HuH-7.5 (cell line): ENCODE results near the gene PALM2AKAP2.

Source experiments
- DNase-seq: peaks from one replicate; pipeline ENCODE4 v3.0.0; 2011; ENCODE audit warnings: low spot score

PALM2AKAP2 gene

DNA sequence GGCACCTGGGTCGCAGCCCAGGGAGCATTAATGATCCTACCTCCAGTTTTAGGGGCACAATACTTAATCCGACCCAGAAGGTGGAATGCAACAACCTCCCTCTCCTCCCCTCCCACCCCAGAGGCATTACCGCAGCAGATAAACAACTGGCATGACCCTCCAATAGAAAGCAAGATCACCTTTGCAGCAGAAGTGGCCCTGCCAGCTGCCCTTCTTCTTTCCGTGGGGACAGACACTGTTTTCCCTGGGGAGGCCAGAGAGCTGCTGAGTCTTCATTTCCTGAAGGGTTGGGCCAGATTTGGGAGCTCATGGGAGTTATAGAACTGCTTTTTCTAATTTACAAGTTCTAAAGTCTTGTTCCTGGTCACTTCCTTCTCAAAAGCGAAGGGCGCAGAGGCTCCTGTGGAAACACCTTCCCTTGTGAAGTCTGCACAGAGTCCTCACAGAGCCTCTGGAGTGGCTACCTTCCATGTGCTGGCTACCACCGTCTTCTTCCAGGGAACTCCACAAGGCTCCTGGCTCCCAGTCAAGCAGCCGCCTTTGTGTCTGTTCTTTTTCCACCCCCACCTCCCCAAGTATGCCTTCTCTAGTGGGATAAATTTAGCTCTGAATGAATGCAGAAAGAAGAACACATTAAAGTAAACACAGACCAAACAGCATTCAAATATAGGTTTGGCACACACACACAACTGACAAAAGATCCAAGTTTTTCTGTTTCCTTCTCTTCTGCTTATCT, 8.0 kb upstream of the PALM2AKAP2 start:
- DNase-seq = no peak

DNA sequence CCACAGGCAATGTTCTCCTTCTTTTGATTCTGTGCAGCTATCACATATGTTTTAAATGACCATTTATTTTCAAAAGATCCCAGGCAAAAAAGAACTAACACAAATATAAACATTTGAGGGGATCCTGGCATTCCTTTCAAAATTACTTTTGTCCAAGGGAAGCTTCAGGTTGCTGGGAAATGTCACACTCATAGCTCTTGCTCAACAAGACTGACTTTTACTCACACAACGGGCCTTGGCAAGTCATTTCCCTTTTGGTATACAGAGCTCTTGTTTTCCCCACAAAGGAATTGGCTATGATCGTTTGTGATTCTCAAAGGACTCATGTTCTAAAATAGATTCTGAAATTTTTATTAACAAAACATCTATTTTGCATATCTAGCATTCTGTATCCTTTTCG, 4.5 kb upstream of the PALM2AKAP2 start:
- DNase-seq = no peak

DNA sequence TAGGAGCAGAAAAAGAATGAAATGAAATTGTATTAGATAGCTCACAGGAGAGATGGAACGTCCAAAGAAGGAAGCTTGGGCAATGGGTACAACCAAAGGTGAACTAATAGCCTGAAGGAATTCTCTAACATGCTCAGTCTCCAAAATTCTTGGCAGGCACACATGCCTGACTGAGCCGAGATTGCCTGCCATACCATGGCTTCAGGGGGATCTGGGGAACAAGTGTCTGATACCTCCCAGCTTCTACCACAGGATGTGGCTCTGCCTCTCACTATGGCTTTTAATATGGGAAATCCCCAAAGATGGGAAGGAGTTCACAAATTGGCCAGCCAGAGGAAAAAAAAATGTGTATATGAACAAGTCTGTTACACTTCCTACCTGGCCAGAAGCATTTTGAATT, 3.6 kb upstream of the PALM2AKAP2 start:
- no peak for DNase-seq

DNA sequence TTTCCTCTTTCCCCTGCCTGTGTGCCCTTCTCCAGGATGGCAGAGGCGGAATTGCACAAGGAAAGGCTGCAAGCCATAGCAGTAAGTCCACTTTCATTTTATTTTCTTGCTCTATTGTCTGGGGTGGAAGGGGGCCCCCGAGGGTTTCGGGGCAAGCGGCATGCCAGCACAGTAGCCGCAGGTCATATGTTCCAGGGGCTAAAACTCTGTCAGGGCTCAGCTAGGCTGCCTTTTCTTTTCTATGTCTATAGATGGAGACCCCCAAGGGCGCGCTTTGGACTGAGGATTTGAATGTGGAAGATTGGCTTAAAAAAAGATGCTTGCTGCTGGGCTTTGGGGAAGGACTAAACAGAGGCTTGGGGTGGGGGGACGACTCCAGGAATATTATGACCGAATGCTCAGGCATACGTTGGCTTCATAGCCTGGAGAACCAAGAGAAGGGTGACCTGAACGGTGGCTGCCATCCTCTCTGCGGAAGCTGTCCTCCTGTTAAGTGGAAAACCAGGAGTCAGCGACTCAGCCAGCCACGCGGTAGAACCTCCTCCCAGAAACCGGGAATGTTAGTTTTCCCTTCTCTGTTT, 545 bp downstream of the PALM2AKAP2 start:
- DNase-seq = no peak

DNA sequence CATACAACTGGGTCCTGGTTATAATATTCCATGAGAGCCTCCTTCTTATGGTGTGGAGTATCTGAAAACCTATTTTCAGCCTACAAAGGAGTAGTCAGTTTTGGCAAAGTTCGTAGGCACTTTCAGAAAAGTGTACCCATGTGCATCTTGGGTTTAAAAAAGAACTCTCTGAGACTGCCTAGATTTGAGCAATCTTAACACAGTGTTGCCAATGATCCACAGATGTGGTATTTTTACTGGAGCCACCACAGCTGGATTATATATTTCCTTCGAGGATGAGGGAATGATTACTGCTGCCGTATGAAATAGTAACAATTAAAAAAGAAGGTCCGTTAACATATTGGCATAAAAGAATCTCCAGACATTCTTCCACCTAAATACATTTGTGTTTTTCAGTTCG, 1.1 kb downstream of the PALM2AKAP2 start:
- no peak for DNase-seq

DNA sequence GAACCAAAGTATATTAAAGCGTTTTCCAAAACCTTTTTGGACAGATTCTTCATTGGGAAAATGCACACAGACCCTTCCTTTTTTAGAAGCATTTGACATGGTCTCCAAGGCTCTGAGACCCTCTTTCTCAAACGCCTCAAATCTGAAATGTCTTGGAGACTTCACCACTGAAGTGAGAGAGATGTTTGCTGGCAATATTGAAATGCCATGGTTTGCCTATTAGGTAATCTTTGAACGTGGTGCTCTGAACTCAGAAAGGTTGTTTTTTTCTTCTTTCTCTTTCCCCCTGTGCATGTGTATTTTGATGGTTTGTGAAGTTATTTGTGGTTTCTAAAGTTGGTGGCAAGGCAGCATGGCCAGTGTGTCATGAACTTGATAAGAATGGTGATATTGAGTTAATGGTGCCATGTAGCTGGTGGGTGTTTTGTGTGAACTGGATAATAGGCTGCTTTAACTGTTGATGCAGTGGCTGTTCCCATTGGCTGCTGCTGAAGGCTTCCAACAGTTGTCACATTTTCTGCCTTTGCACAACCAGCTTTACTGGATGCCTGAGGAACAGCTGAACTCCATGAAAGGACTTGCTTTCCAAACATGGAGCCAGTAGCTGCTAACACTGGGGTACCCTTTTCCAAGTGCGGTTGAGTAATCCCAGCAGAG, 1.7 kb downstream of the PALM2AKAP2 start:
- DNase-seq = no peak

DNA sequence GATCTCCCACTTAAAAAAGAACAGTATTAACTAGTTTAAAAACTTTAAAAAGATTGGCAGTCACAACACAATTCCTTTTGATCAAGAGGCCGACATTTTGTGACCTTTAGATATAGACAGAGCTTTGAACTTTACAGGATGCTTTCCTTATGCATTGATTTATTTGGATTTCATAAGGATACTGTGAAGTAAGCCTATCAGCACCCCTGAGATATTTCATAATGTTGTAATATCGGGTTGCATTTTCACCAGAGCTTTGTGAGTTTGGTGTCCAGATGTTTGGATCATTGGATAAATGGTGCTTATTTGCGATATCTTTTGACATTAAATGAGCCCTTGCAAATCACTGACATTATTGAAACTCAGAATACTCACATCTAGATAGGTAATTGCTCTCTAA, 7.7 kb downstream of the PALM2AKAP2 start:
- DNase-seq = no peak

DNA sequence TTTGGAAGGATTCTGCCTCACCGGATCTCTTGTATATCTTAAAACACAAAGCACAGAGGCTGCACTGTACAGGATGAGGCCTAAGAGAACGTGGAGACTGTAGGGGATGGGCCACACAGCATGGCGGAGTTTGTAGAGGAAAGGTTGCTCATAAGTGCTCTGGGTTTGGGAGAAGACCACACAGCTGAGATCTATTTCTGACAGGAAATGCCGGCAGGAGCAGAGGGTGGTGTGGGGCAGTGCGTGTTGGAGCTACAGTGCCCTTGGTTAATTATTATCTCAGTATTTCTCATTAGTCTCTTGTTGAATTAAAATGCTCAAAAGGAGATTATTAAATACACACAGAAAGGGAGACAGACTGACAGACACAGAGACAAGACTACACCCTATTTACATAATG, 9.6 kb downstream of the PALM2AKAP2 start:
- DNase-seq = no peak

DNA sequence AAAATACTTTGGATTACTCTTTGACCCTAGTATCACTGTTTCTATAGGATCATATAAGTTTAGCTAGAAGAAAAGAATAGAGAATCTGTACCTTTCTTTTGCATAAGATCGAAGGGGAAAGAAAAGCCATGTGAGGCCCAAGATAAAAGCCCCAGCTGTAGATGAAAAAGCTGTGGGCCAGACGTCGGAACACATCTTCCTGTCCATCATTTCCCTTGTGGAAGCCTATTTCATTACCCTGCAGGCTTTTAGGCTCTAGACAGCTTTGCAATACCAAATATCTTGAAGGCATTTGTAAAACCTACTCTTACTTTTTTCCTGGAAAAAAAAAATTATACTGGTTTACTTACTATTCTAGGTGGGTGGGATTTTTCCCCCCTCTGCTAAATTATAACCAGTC, 10.0 kb downstream of the PALM2AKAP2 start:
- DNase-seq = no peak

DNA sequence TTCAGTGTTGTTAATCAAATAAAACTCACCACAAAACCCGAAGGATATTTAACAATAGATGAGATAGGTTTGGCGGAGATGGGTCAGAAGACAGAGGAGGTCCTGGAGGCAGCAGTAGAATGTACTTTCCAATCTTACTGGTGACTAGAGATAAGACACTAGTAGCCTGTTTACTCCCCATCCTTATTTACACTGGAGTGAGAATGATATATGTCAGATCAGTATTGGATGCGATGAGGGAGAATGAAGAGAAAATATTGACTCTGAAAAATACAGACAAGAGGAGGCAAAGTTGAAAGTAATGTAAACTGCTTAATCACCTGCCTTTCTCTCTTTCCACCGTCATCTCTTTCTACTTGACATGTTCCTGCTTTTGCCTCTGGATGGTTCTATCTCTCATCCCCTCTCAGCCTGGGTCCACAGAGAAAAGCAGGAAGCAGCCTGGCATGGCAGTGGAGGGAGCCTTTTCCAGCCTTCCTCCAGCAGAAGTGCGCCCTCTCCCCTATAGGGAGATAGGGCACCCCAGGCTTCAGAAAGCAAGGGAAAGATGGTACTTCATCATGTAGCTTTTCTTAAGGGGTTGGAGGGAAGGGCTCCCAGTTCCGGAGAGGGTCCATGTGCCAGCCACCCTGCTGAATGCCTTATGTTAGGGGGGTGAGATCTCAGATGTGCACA, 11.1 kb downstream of the PALM2AKAP2 start:
- no peak for DNase-seq

DNA sequence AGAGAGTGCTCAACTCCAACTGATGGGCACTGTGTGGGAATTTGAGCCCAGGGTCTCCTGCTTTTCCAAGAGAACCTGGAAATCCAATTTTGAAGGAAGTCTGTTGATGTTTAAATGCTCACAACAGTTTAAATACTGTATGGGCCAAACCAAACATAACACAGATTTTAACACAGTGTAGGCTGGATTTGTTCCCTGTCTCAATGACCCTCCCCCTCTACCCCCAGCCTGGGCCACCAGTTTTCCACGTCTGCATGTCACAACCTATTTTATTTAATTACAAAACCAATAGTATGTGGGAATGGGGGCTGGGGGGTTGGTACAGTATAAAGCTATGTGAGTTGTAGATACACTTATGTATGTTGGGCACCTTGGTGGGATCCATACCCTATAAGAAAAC, 11.7 kb downstream of the PALM2AKAP2 start:
- DNase-seq = no peak

DNA sequence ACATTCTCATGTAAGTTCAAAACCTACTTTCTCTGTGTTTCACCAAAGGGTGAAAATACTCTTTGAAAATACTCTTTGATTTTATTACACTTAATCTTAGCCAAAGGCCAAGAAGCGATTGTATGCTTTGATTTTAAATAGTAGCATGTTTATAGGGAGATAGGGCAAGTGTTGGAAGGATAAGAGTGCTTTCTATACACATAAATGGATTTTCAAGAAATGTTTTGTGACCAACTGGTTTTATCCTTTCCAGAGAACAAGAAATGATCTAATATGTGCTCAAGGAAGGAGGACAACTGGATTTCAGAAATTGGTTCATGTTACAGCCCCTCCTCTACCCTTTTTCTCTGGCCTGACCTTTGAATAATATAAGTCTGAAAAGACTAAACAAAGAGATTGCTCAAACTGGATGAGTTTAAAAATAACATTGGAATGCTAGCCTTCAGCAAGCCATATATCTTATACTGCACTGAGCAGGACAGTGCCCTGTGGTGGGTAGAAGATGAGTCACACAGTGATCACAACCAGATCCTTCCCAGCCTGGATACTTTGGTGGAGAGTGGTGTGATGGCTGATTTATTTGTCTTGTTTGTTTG, 13.1 kb downstream of the PALM2AKAP2 start:
- no peak for DNase-seq

DNA sequence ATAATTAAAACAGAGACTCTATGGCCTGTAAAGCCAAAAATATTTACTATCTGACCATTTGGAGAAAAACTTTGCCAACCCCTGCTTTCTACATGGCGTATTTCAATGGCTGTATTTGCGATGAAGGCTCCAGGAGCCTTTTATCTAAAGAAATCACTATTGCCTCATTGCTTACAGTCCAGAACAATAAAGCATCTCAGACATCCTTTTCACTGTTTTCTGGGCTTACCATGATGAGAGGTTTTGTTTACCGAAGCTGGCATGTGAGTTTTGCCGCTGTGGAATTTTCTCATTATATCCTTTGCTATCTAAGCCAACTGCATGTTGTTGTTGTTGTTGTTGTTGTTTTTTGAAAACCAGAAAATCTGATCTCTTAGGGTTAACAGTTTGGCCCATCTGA, 13.9 kb downstream of the PALM2AKAP2 start:
- DNase-seq = no peak

DNA sequence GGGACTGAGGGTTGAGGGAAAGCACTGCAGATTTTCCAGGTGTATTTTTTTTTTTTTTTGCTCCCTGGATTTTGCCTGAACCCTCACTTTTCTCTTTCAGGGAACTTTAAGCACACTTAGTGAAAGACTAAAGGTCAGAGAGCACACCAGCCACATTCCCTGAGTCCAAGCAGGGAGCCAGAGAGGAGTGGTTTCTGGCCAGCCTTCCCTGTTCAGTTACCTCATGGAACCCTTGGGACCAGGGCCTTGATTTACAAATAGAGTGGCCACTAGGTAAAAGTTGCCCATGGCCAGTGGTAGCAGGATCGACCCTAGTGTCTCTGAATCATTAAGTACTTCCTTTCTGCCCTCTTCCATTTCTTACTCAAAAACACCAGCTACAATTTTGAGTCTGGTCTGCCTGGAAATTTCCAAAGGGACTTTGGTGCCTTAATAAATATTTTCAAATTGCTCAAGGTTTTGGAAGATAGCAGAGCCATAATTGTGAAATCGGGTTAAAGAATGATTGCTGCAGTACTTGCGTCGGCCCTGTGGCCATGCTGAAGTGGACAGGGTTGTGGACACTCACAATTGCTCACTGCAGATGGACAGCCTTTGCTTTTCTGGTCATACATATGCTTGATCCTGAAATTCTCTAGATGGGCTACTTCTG, 14.5 kb downstream of the PALM2AKAP2 start:
- DNase-seq = no peak

DNA sequence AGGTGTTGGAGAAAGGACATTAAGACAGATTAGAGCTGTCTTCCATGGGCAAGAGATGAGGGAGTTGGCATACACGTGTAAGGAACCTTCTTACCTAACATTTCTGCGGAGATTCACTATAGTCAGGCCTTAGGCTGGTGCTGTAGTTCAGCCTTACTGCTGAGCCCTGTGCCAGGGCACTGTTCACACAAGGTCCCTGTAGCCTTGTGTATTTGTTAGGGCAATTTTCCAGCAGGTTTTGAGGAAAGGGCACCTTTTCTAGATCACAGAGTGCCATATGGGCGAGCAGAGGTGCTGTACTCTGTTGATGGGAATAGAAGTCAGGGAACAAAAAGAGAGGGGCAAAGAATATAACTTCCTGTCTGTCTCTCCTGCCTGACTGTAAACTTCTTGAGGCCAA, 15.6 kb downstream of the PALM2AKAP2 start:
- DNase-seq = no peak

DNA sequence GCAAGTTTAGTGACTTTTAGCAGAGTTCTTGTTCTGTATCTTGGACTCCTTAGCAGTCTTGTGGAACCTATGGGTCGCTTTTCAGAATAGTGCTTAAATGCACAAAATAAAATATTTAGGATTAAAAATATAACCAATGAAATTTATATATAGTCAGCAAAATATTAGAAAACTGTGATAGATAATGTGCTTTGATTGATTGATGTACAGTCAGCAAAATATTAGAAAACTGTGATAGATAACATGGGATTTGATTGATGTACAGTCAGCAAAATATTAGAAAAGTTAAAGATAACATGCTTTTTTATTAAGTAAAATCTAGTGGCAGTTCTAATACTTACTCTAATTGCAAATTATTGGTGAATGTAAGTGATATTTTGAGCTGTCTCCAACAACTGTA, 16.1 kb downstream of the PALM2AKAP2 start:
- DNase-seq = no peak

DNA sequence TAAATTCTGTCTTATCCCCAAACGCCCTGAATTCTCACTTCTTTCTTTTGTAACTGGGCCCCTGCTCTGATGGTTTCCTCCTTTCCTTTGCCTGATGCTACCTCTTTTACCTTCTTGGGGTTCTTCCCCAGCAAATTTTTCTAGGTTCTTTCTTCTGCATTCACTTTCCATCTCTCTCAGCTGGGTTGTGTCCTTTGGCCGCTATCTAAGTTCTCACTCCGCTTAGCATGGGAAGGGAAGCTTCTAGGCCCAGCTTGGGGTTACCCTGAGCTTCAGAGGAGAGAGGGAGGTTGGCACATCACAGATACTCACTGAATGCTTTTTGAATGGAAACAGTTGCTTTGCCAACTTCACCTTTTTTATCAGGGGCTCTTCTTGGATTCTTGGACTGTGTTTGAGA, 17.0 kb downstream of the PALM2AKAP2 start:
- DNase-seq = no peak

DNA sequence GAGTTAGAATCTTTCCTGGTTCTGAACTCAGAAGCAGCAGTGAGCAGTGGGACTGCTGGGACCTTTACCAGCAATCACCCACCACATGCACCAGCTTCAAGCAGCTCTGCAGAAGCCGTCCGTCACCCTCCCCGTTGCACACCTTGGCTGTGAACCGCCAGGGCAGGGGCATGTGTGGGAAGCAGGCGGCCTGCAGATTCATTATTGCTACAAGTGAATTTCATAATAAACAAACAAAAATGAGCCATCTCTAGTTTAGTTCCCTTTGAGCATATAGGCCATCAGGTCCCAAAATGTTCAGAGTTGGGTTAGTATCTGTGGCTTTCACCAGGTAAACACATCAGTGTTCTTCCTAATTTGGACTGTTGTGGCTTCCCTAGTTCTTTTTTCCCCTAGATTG, 17.5 kb downstream of the PALM2AKAP2 start:
- no peak for DNase-seq

DNA sequence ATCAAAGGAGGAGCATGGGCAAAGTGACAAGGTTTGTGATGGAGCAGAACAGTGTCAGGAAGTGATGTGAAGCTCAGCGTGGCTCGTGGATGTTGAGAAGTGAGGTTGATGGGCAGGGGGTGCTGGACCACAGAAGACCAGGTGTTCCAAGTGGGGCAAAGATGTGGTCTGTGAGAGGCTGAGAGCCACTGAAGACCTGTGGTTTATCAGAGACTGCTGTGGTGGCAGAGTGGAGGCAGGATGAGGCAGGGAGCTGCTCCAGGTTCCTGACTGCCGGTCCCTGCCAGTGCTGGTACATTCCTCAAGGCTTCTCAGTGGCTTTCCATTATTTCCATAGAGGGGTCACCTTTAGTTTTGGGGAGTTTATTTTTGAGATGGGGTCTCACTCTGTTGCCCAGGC, 19.1 kb downstream of the PALM2AKAP2 start:
- no peak for DNase-seq

DNA sequence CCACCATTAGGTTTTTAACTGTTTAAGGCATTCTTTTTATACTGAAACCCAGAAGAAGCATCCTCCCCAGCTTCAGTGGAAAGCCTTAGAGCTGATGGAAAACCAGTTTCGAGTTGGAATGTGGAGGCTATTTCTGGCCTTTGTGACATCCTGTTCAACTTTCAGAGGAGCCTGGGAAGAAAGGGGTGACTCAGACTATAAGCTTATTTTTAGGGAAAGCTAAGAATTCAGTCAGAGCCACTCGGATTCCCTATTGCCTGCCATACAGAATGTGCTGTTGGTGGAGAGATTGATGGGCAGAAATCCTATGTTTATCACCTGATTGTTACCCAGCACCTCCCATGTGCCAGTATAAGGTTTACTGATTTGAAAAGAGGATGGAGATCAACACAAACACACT, 19.8 kb downstream of the PALM2AKAP2 start:
- DNase-seq = no peak

DNA sequence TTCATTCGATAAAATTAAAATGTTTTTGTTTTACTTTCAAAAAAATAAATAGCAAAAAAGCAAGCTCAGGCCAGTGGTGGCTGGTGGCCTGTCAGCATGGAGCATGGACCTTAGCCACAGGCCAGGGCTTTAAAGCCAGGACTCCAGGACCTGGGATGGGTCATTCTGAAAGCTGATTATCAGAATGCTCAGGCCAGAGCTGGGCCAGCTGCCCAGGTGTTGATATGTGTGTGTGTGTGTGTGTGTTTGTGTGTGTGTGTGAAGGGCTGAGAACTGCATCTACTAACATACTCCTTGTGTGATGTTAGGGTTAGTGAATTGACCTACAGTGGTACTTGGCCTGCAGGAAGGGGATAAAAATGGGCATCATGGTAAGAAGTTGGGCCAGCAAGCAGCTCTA, 21.5 kb downstream of the PALM2AKAP2 start:
- no peak for DNase-seq

DNA sequence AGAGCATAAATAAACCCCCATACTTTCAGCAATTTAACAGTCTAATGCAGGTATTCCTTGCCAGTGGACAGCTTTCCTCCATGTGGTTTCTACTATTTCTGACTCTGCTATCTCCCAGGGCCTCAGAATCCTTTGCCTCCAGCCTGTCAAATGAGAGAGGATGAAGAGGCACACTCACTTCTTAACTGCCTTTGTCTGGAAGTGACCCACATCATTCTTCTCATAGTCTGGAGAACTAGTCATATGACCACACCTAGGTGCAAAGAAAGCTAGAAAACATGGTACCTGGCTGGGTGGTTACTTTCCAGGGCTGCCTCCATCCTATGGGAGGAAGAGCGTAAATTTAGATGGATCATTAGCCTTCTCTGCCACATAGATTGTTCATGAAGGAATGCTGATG, 22.5 kb downstream of the PALM2AKAP2 start:
- no peak for DNase-seq
